K562 (cell line): ENCODE data around the gene PTPRO. TPM values are rescaled to one million over a fixed set of nuclear protein-coding genes. Genes with fewer than 3 reads are reported as not detected.

Source experiments
- ATAC-seq: fragments of 200-7000 bp; cut with Tn5 transposase; 3 replicates; pipeline ENCODE4 v1.9.1; 2020; ENCODE audit warnings: moderate library complexity
- BruUV-seq: library from RNA; stranded (reverse); fragments of 400-500 nt; replicated peaks from 2 replicates; lab custom pipeline; 2021; lab: Mats Ljungman, UMichigan
- CTCF ChIA-PET: fragments of 300-600 bp; formaldehyde crosslinking; extraction: SDS; loops from one replicate; lab custom pipeline; 2021; ENCODE audit warnings: low intra/inter-chr PET ratio; lab: Yijun Ruan, JAX
- POLR2A ChIA-PET: fragments of 300-600, 350-650 bp; sonication (Branson Sonifier 250); formaldehyde crosslinking; extraction: SDS; loops from one replicate; lab custom pipeline; 2021; ENCODE audit warnings: antibody characterized with exemption, inconsistent platforms; lab: Yijun Ruan, JAX
- DNase-seq, 4 experiments: peaks; one replicate each; pipeline versions ENCODE4 v3.0.0 to v3.0.0-alpha.2; 2011 to 2018; ENCODE audit warnings: low spot score in 3 of 4, mixed read lengths in 3 of 4; ENCODE audit errors: extremely low read depth in 1 of 4
- FAIRE-seq: peaks from 2 replicates; lab custom pipeline; 2011; peaks lifted over from hg19 to GRCh38; lab: Jason Lieb, UNC
- H2AFZ ChIP-seq: 2 replicates; pipeline ENCODE4 v1.6.0; 2011; ENCODE audit warnings: low read depth, low read length, control low read depth, inconsistent platforms
- H3K27ac ChIP-seq: fragments of 200-600 bp; 3 replicates; pipeline ENCODE4 v1.8.0; 2011; ENCODE audit warnings: low read depth, mild to moderate bottlenecking, control low read depth, inconsistent platforms, low read length, moderate library complexity, mixed read lengths; ENCODE audit errors: extremely low read depth
- H3K27me3 ChIP-seq, 2 experiments: fragments of 300-600 bp in 1 of 2; 2 replicates in 1 of 2; 3 replicates in 1 of 2; pipeline versions ENCODE4 v1.6.0 to v1.8.0; 2011; ENCODE audit warnings: inconsistent platforms in 2 of 2, low read length in 2 of 2, mild to moderate bottlenecking in 1 of 2, mixed read lengths in 1 of 2, moderate library complexity in 1 of 2; ENCODE audit not compliant: control insufficient read depth in 2 of 2, insufficient read depth in 2 of 2
- H3K36me3 ChIP-seq: fragments of 300-600 bp; 3 replicates; pipeline ENCODE4 v1.8.0; 2011; ENCODE audit warnings: mild to moderate bottlenecking, low read length, inconsistent platforms; ENCODE audit not compliant: control insufficient read depth, insufficient read depth
- H3K4me1 ChIP-seq, 2 experiments: fragments of 200-600 bp in 1 of 2; replicated peaks in 1 of 2; 2 replicates in 1 of 2; 3 replicates in 1 of 2; pipeline versions ENCODE4 v1.5.1 to v1.8.0; 2011; ENCODE audit warnings: inconsistent platforms in 2 of 2, low read length in 2 of 2, mild to moderate bottlenecking in 1 of 2, mixed read lengths in 1 of 2, moderate library complexity in 1 of 2; ENCODE audit not compliant: control insufficient read depth in 2 of 2, insufficient read depth in 2 of 2
- H3K4me2 ChIP-seq: 2 replicates; pipeline ENCODE4 v1.6.1; 2011; ENCODE audit warnings: low read length, control low read depth, inconsistent platforms, mixed read lengths; ENCODE audit not compliant: insufficient read depth
- H3K4me3 ChIP-seq: fragments of 200-600 bp; sonication (generic), shearing (Covaris generic); 2 replicates; pipeline ENCODE4 v1.5.1; 2016; ENCODE audit warnings: control low read depth, inconsistent platforms
- H3K79me2 ChIP-seq: fragments of 200-600 bp; 3 replicates; pipeline ENCODE4 v1.8.0; 2011; ENCODE audit warnings: low read length, inconsistent platforms; ENCODE audit not compliant: control insufficient read depth, insufficient read depth
- H3K9ac ChIP-seq, 2 experiments: 2 replicates each; pipeline versions ENCODE4 v1.6.0 to v1.6.1; 2011; ENCODE audit warnings: low read depth in 2 of 2, low read length in 2 of 2, control low read depth in 1 of 2, inconsistent platforms in 1 of 2, mild to moderate bottlenecking in 1 of 2, mixed read lengths in 1 of 2; ENCODE audit not compliant: insufficient read depth in 1 of 2
- H3K9me1 ChIP-seq: one replicate; pipeline ENCODE4 v1.6.0; 2011; ENCODE audit warnings: inconsistent platforms, mild to moderate bottlenecking, low read length, moderate library complexity; ENCODE audit not compliant: control insufficient read depth, insufficient read depth
- H3K9me3 ChIP-seq: replicated peaks from 2 replicates; pipeline ENCODE4 v1.5.1; 2011; ENCODE audit warnings: low read depth, low read length, inconsistent platforms; ENCODE audit not compliant: control insufficient read depth, insufficient read depth
- H4K20me1 ChIP-seq: replicated peaks from 2 replicates; pipeline ENCODE4 v1.6.1; 2011; ENCODE audit warnings: low read length, inconsistent platforms, mixed read lengths; ENCODE audit not compliant: control insufficient read depth, insufficient read depth
- GABPA ChIP-seq: fragments of 200-800 bp; sonication (Bioruptor generic); conservative IDR thresholded peaks from 2 replicates; pipeline ENCODE4 v1.6.1; 2016; ENCODE audit warnings: low read depth, missing genetic modification characterization, missing compliant biosample characterization
- MAFG ChIP-seq: fragments of 450-650 bp; conservative IDR thresholded peaks from 2 replicates; pipeline ENCODE4 v1.6.1; 2016; ENCODE audit warnings: missing genetic modification characterization, missing compliant biosample characterization
- MED1 ChIP-seq: sonication (generic); formaldehyde crosslinking; IDR thresholded peaks from 2 replicates; pipeline ENCODE4 v1.8.1; 2023; ENCODE audit warnings: missing genetic modification reagents, borderline replicate concordance
- MYNN ChIP-seq, 2 experiments: sonication (generic); formaldehyde crosslinking in 1 of 2; IDR thresholded peaks; 2 replicates each; pipeline versions ENCODE4 v1.5.0 to v1.6.1; 2016 to 2020; ENCODE audit warnings: antibody characterized with exemption in 1 of 2, missing genetic modification reagents in 1 of 2
- NR2C2 ChIP-seq, 2 experiments: fragments of 200-800 bp in 1 of 2; sonication (Bioruptor generic) in 1 of 2; sonication (generic) in 1 of 2; formaldehyde crosslinking in 1 of 2; IDR thresholded peaks; 2 replicates each; pipeline versions ENCODE4 v1.6.1 to v1.8.0; 2016 to 2022; ENCODE audit warnings: mild to moderate bottlenecking in 1 of 2, missing compliant biosample characterization in 1 of 2, missing genetic modification characterization in 1 of 2, missing genetic modification reagents in 1 of 2
- PHF20 ChIP-seq: fragments of 450-650 bp; IDR thresholded peaks from 2 replicates; pipeline ENCODE4 v1.6.1; 2018; ENCODE audit not compliant: partially characterized antibody
- PPARD ChIP-seq: fragments of 250-450 bp; sonication (Bioruptor Pico); IDR thresholded peaks from 2 replicates; pipeline ENCODE4 v1.8.0; 2022; ENCODE audit warnings: inconsistent platforms, mild to moderate bottlenecking, moderate library complexity
- RBBP5 ChIP-seq: fragments of 200-600 bp; sonication (generic); IDR thresholded peaks from 2 replicates; pipeline ENCODE4 v1.6.1; 2012; ENCODE audit warnings: borderline replicate concordance, mild to moderate bottlenecking, low read length, control low read depth, inconsistent platforms; ENCODE audit not compliant: insufficient read depth, poor library complexity, severe bottlenecking
- TCF7L2 ChIP-seq: fragments of 150-350 bp; IDR thresholded peaks from 2 replicates; pipeline ENCODE4 v1.6.1; 2016; ENCODE audit warnings: low read depth, mild to moderate bottlenecking, low read length, moderate library complexity
- TSHZ1 ChIP-seq: fragments of 250-450 bp; sonication (Bioruptor Pico); IDR thresholded peaks from 2 replicates; pipeline ENCODE4 v1.4.0; 2020; ENCODE audit warnings: mild to moderate bottlenecking, moderate library complexity
- ZBED1 ChIP-seq: IDR thresholded peaks from 2 replicates; pipeline ENCODE4 v1.6.1; 2014
- ZBTB33 ChIP-seq: sonication (generic); formaldehyde crosslinking; IDR thresholded peaks from 2 replicates; pipeline ENCODE4 v1.8.1; 2023; ENCODE audit warnings: mild to moderate bottlenecking, missing genetic modification reagents
- ZMIZ1 ChIP-seq, 2 experiments: fragments of 150-350 bp in 1 of 2; IDR thresholded peaks; 2 replicates each; pipeline ENCODE4 v1.6.1; 2012 to 2016; ENCODE audit warnings: low read depth in 2 of 2, low read length in 2 of 2, mild to moderate bottlenecking in 1 of 2, moderate library complexity in 1 of 2
- ZNF77 ChIP-seq: fragments of 250-450 bp; sonication (Bioruptor Pico); IDR thresholded peaks from 2 replicates; pipeline ENCODE4 v1.5.0; 2020
- WGBS: fragments of 100-300 bp; shearing (Covaris generic); methylation state at CpG from one replicate; pipeline ENCODE4 v1.1.6; 2016; ENCODE audit warnings: low coverage, mixed read lengths; ENCODE audit not compliant: insufficient coverage; ENCODE audit errors: missing lambda C conversion rate; 5-methylcytosine and 5-hydroxymethylcytosine counted together
- in situ Hi-C: fragments of 300-500 bp; cut with MboI; formaldehyde crosslinking; loops from 4 replicates; pipeline ENCODE4 v1.15.0; 2018; ENCODE audit warnings: inconsistent platforms, mixed read lengths
- intact Hi-C: fragments of 100-400 bp; cut with micrococcal nuclease; formaldehyde crosslinking; loops from 2 replicates; pipeline ENCODE4 v1.14.2; 2022
- polyA plus RNA-seq, 8 experiments: library from polyadenylated mRNA; depleted of rRNA in 4 of 8; stranded (reverse) in 5 of 8; unstranded in 3 of 8; fragments of >200 nt; fragmentation: Nextera tagmentation in 2 of 8; fragmentation: Illumina TruSeq in 1 of 8; extraction: Ambion mirVana in 2 of 8; extraction: Trizol in 1 of 8; gene quantifications; 2 replicates each; pipeline versions ENCODE4 v1.2.1 to v1.2.3, GENCODE V29; 2011 to 2014; ENCODE audit warnings: inconsistent platforms in 1 of 8, missing spikeins in 1 of 8
- total RNA-seq, 7 experiments: library from RNA; depleted of rRNA in 6 of 7; stranded (reverse); fragments of >200 nt in 6 of 7; fragmentation: Illumina TruSeq in 2 of 7; extraction: Trizol in 2 of 7; gene quantifications; 2 replicates each; pipeline versions ENCODE4 v1.2.1 to v1.2.3, GENCODE V29; 2011 to 2021; ENCODE audit warnings: low replicate concordance in 1 of 7

PTPRO gene
- total and polyA plus RNA-seq, 9 of the 15 experiments (the other 6 are each of a cell fraction or from before 2014, with no cell fraction given): 0.22 TPM; not detected in 8

GRCh38 chr12:15389561-15389960, 67.3 kb downstream of the PTPRO start:
- H3K4me1 ChIP-seq: no peaks in the 10 kb centered on the region
- in situ Hi-C loops: no loop called here

More at GRCh38 chr12:15389561-15389960, 67.3 kb downstream of the PTPRO start:
- ATAC-seq (no peak), FAIRE-seq (no peak), DNase-seq (no peak)
- Histone ChIP-seq H4K20me1 (no peaks in the 10 kb centered on the region), H3K27me3 (no peaks in the 10 kb centered on the region), H3K27ac (no peak overlapping the region), H3K36me3 (no peaks in the 10 kb centered on the region), H3K79me2 (no peaks in the 10 kb centered on the region), H3K9me3 (no peaks in the 10 kb centered on the region), H3K4me2 (no peak overlapping the region), H3K9ac (no peak overlapping the region), H3K4me3 (no peak overlapping the region), H3K9me1 (no peaks in the 10 kb centered on the region), H2AFZ (no peak overlapping the region)
- intact Hi-C loops: no loop called here
- ChIA-PET POLR2A (no interaction called here), CTCF (no interaction called here)
- no TSS peak for BruUV-seq
- TF ChIP-seq ZMIZ1 (IDR thresholded peaks at IDR 0.05; ENCODE audit: low read depth in 2 of 2, low read length in 2 of 2) (no peak), TSHZ1 (CRISPR knock-in tag) (no peak), GABPA (tag) (no peak), RBBP5 (no peak), MAFG (tag) (no peak), ZBED1 (no peak), MYNN (IDR thresholded peaks at IDR 0.05) (no peak), MYNN (CRISPR knock-in tag; IDR thresholded peaks at IDR 0.05) (no peak), ZNF77 (CRISPR knock-in tag) (no peak), NR2C2 (CRISPR knock-in tag; IDR thresholded peaks at IDR 0.05) (no peak), NR2C2 (tag; IDR thresholded peaks at IDR 0.05) (no peak), MED1 (CRISPR knock-in tag) (no peak), PHF20 (no peak), TCF7L2 (no peak), ZBTB33 (no peak), PPARD (CRISPR knock-in tag) (no peak)
- WGBS: 0% methylated on average over 1 of the region's 1 CpG
